ENCODE data around the gene GPR176.

DNA sequence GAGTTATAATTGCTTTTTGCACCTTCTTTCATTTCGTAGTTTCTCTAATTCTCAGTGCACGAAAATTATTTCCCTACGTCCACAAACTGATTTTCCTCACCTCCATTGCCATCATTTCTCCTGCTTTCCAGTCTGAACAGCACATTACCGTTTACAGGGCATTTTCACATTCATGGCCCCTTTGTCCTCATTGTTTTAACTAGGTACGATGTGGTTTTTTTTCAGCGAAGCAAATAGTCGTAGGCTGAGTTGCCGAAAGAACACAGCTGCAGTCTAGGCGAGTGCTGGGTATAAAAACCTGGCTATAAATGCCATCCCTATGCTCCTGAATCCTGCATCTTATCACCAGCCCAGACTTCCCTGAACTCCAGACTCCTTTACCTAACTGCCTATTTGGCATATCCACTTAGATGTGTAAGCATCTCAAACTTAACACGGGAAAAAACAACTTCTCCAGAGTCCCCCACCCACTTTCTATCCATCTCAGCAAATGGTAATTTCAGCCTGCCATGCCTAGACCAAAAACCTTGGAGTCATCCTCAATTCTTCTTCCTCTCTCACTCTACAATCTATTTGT lies 136.7 kb downstream of the GPR176 start:
- TF ChIP-seq, protein P1, sequence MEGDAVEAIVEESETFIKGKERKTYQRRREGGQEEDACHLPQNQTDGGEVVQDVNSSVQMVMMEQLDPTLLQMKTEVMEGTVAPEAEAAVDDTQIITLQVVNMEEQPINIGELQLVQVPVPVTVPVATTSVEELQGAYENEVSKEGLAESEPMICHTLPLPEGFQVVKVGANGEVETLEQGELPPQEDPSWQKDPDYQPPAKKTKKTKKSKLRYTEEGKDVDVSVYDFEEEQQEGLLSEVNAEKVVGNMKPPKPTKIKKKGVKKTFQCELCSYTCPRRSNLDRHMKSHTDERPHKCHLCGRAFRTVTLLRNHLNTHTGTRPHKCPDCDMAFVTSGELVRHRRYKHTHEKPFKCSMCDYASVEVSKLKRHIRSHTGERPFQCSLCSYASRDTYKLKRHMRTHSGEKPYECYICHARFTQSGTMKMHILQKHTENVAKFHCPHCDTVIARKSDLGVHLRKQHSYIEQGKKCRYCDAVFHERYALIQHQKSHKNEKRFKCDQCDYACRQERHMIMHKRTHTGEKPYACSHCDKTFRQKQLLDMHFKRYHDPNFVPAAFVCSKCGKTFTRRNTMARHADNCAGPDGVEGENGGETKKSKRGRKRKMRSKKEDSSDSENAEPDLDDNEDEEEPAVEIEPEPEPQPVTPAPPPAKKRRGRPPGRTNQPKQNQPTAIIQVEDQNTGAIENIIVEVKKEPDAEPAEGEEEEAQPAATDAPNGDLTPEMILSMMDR (conservative IDR thresholded peaks at IDR 0.05; ENCODE audit: low read length) = no peak
- TF ChIP-seq EZH2phosphoT487 (IDR thresholded peaks at IDR 0.05; ENCODE audit: borderline replicate concordance, low read depth, low read length) = no peak

All from OCI-LY7 (cell line).